ENCODE measurements around the gene RPS27. TPM values are rescaled to one million over a fixed set of nuclear protein-coding genes. Genes with fewer than 3 reads are reported as not detected.

Gene RPS27
- total and polyA plus RNA-seq, 2 of the 13 experiments (the other 11 are each of a cell fraction or from before 2014, with no cell fraction given): 3,737 to 9,964 TPM

GRCh38 chr1:153990468-153991150 is at the start of gene RPS27 (continued):
- TF ChIP-seq HNRNPK (IDR thresholded peaks at IDR 0.05; ENCODE audit: low read depth, low read length, poor library complexity, severe bottlenecking): no peak
- TF ChIP-seq ATF3 (CRISPR knock-in tag; IDR thresholded peaks at IDR 0.05): peak; percentile 58; the same call in 1 of the 2 replicates
- TF ChIP-seq UBTF (CRISPR knock-in tag; IDR thresholded peaks at IDR 0.05): peak; percentile 58
- TF ChIP-seq CSRNP2 (CRISPR knock-in tag; conservative IDR thresholded peaks at IDR 0.05; ENCODE audit: low read depth): no peak
- no peak for TF ChIP-seq SMYD3 (CRISPR knock-in tag; IDR thresholded peaks at IDR 0.05)
- TF ChIP-seq KLF9 (CRISPR knock-in tag; IDR thresholded peaks at IDR 0.05; ENCODE audit: low read depth): 0 out of 2 replicates have a peak, but pooled peaks have one; percentile 61
- TF ChIP-seq ONECUT2 (CRISPR knock-in tag; IDR thresholded peaks at IDR 0.05): no peak
- TF ChIP-seq ZNF691 (CRISPR knock-in tag; IDR thresholded peaks at IDR 0.05; ENCODE audit: borderline replicate concordance, low read depth): peak; percentile 75
- no peak for TF ChIP-seq EZH2 (conservative IDR thresholded peaks at IDR 0.05; ENCODE audit: low read depth, low read length)
- TF ChIP-seq MYNN (CRISPR knock-in tag; IDR thresholded peaks at IDR 0.05; ENCODE audit: low read depth): peak; percentile 79; the same call in 1 of the 2 replicates
- peak; percentile 49; the same call in 1 of the 2 replicates for TF ChIP-seq ZNF12 (CRISPR knock-in tag; IDR thresholded peaks at IDR 0.05)
- no peak; the same call in 1 of the 2 replicates for TF ChIP-seq SP2 (CRISPR knock-in tag; IDR thresholded peaks at IDR 0.05)
- TF ChIP-seq ZNF788 (CRISPR knock-in tag; IDR thresholded peaks at IDR 0.05; ENCODE audit: borderline replicate concordance): peak; percentile 78; the same call in 1 of the 2 replicates
- TF ChIP-seq ZNF225 (CRISPR knock-in tag; IDR thresholded peaks at IDR 0.05): no peak
- TF ChIP-seq FOXO4 (CRISPR knock-in tag; conservative IDR thresholded peaks at IDR 0.05): no peak
- peak; percentile 52; the same call in 1 of the 2 replicates for TF ChIP-seq ZNF747 (CRISPR knock-in tag; IDR thresholded peaks at IDR 0.05; ENCODE audit: borderline replicate concordance)
- TF ChIP-seq ZNF546 (CRISPR knock-in tag; conservative IDR thresholded peaks at IDR 0.05): no peak; the same call in 1 of the 2 replicates
- TF ChIP-seq ZBTB25 (CRISPR knock-in tag; IDR thresholded peaks at IDR 0.05): no peak; the same call in 1 of the 2 replicates
- TF ChIP-seq RXRA (CRISPR knock-in tag; IDR thresholded peaks at IDR 0.05): peak; percentile 75
- peak; percentile 46; the same call in 1 of the 2 replicates for TF ChIP-seq ZNF644 (CRISPR knock-in tag; IDR thresholded peaks at IDR 0.05; ENCODE audit: low read depth)
- TF ChIP-seq NR3C1 (CRISPR knock-in tag; IDR thresholded peaks at IDR 0.05): no peak
